ENCODE measurements around the gene NEK4.

NEK4 gene

DNA sequence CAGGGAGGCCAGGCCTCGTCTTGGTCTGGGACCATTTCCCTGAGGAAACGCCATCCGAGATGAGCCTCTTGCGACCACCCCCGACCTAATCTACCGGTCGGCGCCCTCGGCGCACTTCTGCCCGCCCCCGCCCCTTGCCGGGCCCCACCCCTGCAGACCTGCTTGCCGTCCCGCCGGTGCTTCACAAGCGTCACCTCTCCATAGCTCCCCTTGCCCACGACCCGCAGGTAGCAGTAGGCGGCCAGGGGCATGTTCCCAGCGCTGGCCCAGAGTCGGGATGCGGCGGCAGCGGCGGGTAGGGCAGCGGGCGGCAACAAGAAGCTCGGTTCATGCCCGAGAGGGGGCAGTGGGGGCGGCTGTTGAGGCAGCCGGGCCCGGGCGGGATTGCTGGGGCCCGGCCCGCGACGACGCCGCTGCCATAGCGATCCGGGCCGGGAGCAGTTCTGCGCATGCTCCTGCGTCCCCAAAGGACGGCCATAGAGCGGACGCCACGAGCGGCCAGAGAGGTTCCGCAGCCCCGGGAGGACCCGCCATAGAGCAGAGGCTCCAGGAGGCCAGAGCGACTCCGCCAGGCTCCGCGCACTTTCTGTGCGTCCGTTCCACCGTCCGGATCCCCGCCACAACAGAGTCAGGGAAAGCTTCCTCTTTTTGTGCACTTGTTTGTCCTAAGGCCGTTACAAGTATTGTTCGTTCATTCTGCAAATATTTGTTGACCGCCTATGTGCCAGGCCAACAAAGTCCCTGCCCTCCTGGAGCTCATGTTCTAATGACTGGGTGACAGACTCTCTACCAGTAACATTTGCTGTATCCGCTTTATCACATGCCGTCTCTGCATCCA is at the start of gene NEK4:
TSS of gene NEK4 (minus strand) at position 445 of the 838 bp plus-strand sequence. CDS start at position 251, 194 bp downstream.
- DNase-seq (ENCODE audit: low read depth in 2 of 2): peak; percentile 64 to 68

DNA sequence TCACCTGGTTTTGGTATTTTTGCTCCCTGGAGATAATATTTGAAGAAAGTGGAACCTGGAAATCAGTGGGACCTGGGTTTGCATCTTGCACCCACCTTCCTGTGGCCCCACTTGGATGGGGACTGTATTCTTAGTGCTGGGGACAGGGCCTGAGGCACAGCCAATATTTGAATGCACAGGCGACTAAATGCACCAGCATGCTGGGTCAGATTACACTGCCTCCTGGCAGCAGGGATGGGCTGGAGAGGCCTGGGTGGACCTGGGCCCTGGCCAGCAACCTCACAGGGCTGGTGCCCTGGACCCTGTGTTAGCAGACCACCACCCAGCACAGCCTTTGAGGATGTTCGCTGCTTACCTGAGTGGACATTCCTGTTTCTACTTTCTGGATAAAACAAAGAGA is 49.2 kb upstream of the NEK4 start:
- DNase-seq (ENCODE audit: low read depth in 2 of 2): no peak

DNA sequence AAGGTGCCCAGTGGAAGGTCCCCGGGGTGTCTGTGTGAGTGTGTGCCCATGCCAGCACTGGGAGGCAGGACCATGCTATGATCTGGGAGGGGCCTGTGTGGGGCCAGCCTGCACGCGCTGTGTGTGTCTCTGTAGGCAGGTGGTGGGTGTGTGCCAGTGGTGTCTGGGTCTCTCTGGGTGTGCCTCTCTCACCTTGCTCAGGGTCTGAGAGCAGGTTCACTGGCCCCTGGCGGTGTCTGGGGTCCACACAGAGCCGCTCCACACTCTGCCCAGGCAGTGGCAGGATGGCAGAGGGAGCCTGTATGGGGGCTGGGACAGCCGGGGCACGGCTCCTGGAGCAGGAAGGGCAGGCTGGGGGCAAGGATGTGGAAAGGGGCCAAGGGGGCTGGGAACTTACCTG is 47.1 kb upstream of the NEK4 start:
- no peak for DNase-seq (ENCODE audit: low read depth in 2 of 2)

DNA sequence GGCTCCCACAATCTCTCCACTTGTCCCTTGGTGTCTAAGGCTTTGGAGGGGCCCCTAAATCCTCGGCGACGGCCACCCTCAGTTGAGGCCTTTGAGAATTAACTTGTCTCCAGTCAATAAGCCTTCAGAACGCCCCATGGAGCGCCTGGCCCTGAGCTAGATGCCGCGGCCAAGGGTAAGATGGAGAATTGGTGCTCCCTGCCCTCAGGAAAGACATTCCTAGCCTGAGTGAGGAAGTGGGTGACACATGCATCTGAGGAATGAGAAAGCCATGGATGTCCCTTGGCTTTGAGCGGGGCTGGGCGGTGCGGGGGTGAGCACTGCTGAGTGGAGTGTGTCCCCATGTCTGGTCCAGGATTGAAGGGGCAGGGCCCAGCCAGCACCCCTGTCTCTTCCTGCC is 46.5 kb upstream of the NEK4 start:
- no peak for DNase-seq (ENCODE audit: low read depth in 2 of 2)

DNA sequence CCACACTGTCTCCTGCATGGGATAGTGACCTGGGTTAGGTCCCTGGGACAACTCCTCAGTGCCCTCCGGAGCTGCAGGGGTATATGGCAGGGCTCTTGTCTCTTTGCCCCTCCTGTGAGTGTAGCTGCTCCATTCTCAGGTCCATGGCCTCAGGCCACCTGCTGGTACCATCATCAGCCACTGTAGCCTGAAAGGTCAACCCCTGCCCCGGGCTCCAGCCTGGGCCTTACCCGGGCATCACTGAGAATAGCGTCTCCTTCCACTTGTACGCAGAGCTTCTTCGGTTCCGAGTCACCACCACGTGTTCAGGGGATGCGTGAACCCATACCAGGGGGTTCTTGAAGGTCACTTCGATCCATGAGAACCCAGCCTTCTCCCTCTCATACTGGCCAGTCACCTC is 45.9 kb upstream of the NEK4 start:
- no peak for DNase-seq (ENCODE audit: low read depth in 2 of 2)

DNA sequence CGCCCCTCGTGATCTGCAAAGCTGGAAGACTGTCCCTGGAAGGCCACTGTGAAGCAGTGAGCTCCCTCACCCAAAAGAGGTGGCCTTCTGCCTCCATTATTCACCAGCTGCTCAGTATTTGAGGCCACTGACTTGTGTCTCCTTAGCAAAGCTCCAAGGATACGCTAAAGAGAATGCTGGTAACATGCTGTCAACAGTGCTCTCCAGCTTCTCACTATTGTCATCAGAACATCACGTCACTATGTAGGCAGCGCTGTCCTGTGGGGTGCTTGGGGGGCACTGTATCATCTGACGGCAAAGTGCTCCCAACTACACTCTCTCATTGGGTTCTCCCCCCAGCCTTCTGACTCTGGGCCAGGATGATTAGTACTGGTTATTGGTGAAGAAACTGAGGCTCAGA is 45.5 kb upstream of the NEK4 start:
- no peak for DNase-seq (ENCODE audit: low read depth in 2 of 2)

DNA sequence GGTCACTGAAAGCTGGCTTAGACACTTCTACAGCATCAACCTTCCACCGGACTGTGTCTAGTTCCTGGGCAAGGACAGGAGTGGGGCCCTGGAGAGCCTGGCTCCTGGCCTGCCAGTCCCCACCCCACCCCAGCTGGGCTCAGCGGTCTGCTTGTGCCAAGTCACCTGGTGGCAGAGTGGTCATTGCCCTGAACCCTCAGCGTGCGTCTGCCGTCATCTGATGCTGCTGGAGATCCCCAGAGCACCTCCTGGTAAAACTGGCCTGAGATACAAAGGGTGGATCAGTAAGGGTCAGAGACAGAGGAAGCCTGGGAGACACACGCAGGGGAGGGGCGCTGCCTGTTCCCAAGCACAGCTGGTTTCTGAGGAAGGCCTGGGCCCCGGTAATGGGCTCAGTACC is 43.1 kb upstream of the NEK4 start:
- DNase-seq (ENCODE audit: low read depth in 2 of 2): no peak

DNA sequence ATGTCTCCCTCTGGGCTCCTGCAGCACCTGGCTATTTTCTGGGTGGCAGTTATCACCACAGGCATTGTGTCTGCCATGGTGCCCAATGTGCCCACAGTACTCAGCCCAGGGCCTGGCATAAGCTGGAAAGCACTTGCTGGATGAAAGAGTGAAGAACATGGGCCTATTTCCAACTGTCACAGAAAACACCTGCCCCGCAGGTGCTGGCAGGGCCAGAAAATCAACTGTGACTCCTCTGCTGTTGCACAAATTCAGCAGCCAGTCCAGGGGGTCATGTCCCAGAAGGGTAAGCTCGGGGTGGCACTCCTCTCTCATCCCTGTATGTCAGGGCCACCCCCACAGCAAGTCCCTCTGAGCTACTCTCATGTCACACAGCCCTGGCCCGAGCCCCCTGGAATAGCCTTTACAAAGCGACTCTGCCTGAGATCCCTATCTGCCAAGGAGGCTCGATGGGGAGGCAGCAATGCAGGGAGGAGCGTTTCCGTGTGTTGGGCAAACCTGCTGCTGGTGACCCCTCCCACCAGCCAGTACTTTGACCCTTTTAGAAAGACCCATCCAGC is 40.8 kb upstream of the NEK4 start:
- no peak for DNase-seq (ENCODE audit: low read depth in 2 of 2)

DNA sequence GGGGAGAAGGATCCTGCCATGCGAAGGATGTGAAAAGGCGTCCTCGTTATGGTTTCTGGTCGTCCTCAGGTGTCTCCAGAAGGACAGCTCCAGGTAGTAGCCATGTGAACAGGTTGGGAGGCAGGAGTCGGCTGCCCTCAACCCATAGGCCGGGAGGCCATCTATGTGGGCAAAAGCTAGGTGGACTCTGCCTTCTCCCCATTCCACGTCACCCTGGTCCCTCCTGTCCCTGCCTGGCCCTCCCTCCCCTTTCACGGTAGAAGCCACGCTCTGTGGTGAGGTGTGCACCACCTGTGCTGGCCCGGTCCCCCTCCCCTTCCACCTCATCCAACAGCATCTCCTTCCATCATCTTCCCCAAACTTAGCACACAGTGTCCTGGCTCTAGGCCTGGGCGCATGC is 40.2 kb upstream of the NEK4 start:
- no peak for DNase-seq (ENCODE audit: low read depth in 2 of 2)

DNA sequence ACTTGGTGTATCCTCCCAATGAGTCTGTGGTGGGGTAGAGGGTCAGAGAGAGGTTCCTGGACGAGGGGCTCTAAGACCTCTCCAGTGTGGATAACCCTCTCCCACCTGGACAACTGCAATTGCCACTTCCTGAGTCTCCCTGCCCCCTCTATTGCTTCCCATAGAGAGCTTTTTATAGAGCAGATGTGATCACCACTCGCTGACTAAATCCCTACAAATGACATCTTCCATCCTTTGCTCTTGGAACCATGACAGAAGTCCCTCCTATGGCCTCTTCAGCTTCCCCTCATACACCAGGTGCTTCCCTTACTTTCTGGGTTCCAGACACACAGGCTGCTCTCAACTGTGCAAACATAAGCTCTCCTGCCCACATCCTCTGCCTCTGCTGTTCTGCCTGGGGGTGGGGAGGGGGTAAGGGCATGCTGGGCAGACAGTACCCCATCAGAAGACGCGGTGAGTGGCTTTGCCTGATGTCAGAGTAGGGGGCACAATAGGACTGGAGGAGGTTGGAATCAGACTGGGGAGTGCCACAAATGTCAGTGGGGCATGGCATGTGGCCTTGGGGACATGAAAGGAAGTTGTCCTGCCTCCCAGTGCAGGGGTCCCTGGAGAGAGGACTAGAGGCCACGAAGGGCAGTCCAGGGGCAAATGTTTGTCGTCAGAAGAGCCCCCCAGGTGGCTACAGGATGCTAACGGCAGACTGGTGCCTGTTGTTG is 39.1 kb upstream of the NEK4 start:
- DNase-seq (ENCODE audit: low read depth in 2 of 2): no peak

DNA sequence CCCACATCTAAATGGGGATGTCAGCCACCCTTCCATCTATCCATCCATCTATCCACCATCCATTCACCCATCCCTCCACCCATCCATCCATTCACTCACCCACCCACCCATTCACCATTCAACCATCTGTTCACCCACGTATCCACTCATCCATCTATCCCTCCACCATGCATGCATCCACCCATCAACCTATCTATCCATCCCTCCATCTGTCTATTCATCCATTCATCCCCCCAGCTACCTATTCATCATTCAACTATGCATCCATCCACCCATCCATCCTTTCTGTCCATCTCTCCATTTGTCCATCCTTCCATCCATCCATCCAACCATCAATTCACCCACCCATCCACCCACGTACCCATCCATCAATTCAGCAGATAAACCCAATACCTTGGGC is 38.4 kb upstream of the NEK4 start:
- DNase-seq (ENCODE audit: low read depth in 2 of 2): no peak

DNA sequence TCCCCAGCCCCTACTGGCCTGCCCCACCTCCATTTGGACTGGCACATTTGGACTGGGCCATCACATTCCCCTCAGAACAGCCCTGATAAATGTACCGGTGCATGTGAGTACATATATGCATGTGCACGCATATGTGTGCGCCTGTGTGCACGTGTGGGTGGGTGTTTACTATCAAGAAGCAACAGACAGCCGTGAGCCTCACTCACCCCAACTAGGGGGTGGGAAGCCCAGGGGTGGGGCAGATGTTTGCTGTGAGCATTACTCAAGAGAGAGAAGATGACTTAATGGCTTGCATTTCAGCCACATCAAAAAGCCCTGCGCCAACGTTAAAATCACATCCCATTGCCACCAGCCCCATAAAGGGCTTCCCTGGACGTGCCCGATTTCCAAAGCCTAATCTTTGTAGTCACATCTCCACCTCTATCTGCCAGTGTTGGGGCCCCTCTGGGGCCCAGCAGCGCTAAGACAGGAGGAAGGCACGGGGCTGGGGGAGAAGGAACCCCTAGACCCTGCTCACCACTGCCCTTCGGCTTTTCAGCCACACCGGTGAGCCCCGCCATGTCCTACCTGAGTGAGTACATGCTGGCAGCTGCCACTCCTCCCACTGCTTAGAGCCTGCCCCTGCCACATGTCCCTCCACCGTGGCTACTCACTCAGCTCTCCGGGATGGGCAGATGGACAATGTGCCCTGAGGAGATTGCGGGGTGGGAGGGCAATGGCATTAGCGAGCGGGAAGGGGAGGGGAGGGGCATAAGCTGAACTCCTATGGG is 34.7 kb upstream of the NEK4 start:
- DNase-seq (ENCODE audit: low read depth in 2 of 2): no peak

DNA sequence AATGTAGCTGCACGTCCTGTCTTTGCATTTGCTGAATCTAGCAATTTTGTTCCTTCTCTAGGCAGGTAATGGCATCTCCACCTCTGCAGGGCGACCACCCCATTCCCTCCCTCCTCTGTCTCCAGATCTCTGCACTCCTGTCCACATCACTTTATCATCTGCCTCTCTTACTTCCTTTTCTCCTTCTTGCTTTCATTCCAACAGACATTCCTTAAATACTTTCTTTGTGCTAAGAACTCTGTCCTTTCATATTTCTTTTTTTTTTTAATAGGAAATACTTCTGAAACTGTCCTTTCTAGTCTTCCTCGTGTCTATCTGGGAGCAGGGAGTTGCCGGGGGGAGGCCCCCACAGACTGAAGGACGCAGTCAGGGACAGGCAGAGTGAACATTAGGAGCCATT is 31.1 kb upstream of the NEK4 start:
- DNase-seq (ENCODE audit: low read depth in 2 of 2): no peak

DNA sequence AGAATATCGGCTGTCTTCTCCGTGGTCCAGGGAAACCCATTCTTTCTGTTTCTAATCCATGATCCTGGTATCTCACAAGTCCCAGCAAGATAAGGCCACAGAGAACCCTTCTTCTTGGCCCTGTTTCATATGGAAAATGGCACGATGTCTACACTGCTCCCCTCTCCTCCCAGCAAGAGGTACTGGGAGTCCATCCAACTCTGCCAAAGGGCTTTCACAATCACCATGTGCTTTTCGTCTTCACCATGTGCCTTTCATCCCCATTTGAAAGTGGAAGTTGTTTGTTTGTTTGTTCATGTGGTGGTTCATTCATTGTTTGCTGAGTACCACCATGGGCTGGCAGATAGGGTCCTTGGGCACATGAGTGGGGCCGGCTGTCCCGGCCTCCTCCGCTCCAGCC is 29.3 kb upstream of the NEK4 start:
- DNase-seq (ENCODE audit: low read depth in 2 of 2): no peak

DNA sequence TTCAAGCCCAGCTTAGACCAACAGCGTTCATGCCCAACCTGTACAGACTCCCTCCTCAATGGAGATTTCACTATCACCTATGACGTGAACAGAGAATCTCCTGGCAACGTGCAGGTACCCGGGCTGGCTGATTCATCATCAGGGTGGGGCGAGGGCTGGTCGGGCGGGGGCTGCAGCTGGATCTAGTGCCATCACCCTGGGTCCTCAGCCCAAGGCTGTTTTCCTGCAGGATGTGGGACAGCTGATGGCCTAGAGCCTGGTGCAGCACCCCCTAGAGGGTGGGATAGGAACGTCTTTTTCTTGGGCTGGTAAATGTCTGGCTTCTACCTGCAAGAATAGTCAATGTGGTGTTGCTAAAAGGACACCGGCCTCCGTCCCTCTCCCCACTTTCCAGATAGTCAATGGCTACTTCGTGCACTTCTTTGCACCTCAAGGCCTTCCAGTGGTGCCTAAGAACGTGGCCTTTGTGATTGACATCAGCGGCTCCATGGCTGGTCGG is 28.3 kb upstream of the NEK4 start:
- DNase-seq (ENCODE audit: low read depth in 2 of 2): no peak

DNA sequence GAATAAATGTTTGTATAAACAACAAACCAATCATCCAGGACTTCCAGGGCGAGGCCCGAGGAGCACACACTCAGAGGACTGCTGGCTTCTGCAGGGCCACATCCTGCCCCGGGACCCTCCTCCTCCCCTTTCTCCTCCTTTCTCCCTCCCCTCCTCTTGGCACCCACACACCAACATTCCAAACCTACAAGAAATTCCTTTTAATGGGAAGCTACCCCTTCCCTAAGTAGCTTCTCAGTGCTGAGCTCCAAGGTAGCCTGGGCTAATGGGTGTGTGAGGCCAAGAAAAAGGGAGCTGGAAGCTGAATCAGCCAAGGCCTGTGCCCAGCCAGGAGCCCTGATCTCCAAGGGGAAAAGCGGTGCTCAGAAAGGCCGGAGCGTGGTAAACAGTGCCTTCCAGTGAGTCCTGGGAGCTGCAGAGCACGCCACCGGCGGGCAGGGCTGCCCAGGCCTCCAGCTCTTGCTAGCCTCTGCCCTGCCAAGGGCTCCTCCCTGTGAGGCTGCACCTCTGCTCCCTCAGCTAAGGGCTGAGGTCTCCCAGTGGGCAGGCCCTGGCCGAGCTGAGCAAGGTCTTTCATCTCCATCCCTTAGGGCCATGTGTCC is 27.7 kb upstream of the NEK4 start:
- no peak for DNase-seq (ENCODE audit: low read depth in 2 of 2)

DNA sequence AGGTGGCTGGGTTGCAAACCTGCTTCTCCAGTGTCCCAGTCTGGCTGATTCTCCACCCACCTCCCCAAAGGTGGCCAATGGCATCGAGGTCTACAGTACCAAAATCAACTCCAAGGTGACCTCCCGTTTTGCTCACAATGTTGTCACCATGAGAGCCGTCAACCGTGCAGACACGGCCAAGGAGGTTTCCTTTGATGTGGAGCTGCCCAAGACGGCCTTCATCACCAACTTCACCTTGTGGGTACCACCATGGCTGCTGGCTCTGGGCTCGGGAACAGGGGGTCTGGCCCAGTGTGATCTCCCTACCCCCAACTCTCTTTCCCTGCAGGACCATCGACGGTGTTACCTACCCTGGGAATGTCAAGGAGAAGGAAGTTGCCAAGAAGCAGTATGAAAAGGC is 25.7 kb upstream of the NEK4 start:
- DNase-seq (ENCODE audit: low read depth in 2 of 2): no peak

DNA sequence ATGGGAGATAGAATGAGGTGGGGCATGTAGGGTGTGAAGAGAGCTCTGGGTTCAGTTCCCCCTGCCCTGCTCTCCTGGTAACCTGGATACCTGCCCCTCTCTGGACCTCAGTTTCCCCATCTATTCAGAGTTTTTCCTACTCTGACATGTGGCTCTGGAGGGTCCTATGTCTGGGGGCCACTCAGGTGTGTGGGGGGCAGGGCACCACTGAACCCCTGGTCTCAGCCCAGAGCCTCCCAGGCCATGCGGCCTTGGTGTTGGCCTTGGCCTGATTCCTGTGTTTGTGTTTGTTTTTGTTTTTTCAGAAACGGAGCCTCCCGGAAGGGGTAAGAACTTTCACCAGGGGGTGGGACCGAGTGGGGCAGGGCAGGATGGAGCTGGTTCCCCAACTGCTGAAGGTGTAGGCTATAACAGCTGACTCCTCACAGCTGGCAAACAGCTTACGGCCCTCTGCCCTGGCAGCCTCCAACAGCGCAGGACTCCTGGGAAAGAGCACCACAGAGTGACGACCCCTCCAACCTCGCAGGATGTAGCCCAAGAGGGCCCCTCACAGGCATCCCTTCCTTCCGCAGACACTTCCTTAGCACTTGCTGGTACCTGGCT is 24.7 kb upstream of the NEK4 start:
- DNase-seq (ENCODE audit: low read depth in 2 of 2): no peak

DNA sequence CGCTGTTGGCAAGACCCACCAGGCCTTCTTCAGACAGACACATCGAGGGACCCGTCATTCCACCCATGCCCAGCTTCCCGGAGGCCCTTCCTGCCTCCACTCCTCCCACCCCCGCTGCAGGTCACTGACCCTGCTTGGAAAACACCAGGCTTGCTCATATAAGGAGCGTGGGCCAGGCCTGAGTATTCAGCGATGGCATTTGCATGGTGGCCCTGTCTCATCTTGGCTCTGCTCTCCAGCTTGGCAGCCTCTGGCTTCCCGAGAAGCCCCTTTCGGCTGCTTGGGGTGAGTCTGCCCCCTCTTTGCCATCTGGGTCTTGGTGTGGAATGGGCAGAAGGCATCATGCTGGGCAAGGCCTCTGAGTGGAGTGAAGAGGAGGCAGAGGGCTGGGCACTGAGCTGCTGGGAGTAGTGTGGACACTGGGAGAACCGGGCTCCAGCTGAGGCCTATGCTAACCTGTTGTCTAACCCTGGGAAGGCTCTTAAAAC is 23.9 kb upstream of the NEK4 start, which contains the start of gene ITIH3:
TSS of gene ITIH3 (plus strand) at position 185 of the 488 bp plus-strand sequence. CDS start at position 193, 8 bp downstream.
- no peak for DNase-seq (ENCODE audit: low read depth in 2 of 2)

DNA sequence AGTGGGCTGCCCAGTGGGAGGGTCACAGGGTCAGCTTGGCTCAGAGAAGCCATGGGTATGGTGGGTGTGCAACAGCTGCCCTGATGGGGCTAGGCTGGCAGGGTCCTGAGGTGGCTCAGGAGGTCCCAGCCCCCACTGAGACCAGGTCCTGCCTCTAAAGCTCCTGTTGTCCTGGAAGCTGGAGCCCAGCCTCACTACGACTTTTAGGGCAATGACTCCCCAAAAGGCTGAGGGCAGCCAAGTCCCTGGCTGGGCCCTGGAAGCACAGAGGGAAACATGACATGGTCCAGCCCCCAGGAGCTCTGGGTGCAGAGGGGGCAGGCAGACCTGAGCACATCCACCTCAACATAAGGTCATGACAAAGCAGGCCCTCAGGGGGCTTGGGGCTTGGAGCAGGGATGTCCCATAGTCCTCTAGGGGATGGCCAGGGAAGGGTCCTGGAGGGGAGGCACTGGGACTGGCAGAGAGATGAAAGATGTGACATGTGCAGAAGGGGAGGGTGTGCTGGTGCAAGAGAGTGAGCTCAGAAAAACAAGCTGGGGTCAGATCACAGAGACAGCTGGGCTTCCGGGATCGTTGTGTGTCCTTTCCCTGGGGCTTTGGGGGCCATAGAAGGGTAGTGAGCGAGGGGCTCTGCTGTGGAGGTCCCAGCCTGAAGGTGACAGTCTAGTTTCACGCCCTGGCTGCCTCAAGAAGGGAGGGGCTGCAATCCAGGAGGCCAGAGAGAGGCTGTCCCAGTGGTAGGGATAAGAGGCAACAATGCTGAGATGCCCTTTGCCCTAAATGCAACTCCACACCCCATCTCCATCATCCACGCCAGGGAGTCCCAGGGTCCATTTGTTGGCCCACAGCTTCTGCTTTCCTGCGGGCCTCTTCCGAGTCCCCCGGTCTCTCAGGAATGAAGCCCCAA is 23.2 kb upstream of the NEK4 start:
- no peak for DNase-seq (ENCODE audit: low read depth in 2 of 2)

Data from activated CD8-positive, alpha-beta memory T cell treated with anti-CD3 and anti-CD28 coated beads for 4 hours (primary cell).